HG03066 (cell line): ENCODE measurements around the gene SLC9A9.
"Not testable (repeated sequence)": the region's sequence is repeated elsewhere in the genome, so short reads cannot be mapped to it uniquely, and the experiment has no call there.

ENCODE experiments used
- ATAC-seq: cut with Tn5 transposase; IDR thresholded peaks from one replicate; pipeline ENCODE4 v1.9.1; 2021; ENCODE audit warnings: low read depth; ENCODE audit not compliant: unreplicated experiment

The SLC9A9 gene

GRCh38 chr3:143847787-143848631 lies at the start of gene SLC9A9:
Gene SLC9A9 (minus strand): TSS chr3:143848468. CDS start chr3:143848322, 146 bp downstream.
- peak; percentile 92 for ATAC-seq

GRCh38 chr3:143897576-143898295 lies 49.5 kb upstream of the SLC9A9 start:
- ATAC-seq, result no peak

GRCh38 chr3:143896486-143896885 lies 48.2 kb upstream of the SLC9A9 start:
- no peak for ATAC-seq

GRCh38 chr3:143895805-143896204 lies 47.5 kb upstream of the SLC9A9 start:
- ATAC-seq, result no peak

- ATAC-seq, result no peak
Observed at GRCh38 chr3:143888846-143889245, 40.6 kb upstream of the SLC9A9 start.

- ATAC-seq, result no peak
Observed at GRCh38 chr3:143888166-143888565, 39.9 kb upstream of the SLC9A9 start.

- peak; percentile 95 for ATAC-seq
Observed at GRCh38 chr3:143885780-143886427, 37.6 kb upstream of the SLC9A9 start.

GRCh38 chr3:143884861-143885260 lies 36.6 kb upstream of the SLC9A9 start:
- ATAC-seq, result no peak

GRCh38 chr3:143883151-143883550 lies 34.9 kb upstream of the SLC9A9 start:
- no peak for ATAC-seq

GRCh38 chr3:143881095-143881494 lies 32.8 kb upstream of the SLC9A9 start:
- ATAC-seq, result no peak

GRCh38 chr3:143875546-143875945 lies 27.3 kb upstream of the SLC9A9 start:
- no peak for ATAC-seq

- ATAC-seq, result not testable (repeated sequence)
Observed at GRCh38 chr3:143873553-143873952, 25.3 kb upstream of the SLC9A9 start.

- no peak for ATAC-seq
Observed at GRCh38 chr3:143865302-143865701, 17.0 kb upstream of the SLC9A9 start.

GRCh38 chr3:143859465-143860203 lies 11.4 kb upstream of the SLC9A9 start:
- ATAC-seq, result no peak

- no peak for ATAC-seq
Observed at GRCh38 chr3:143856252-143856970, 8.1 kb upstream of the SLC9A9 start.

- no peak for ATAC-seq
Observed at GRCh38 chr3:143855183-143855582, 6.9 kb upstream of the SLC9A9 start.

- ATAC-seq, result no peak
Observed at GRCh38 chr3:143851331-143852017, 3.2 kb upstream of the SLC9A9 start.

- ATAC-seq, result no peak
Observed at GRCh38 chr3:143850877-143851276, 2.6 kb upstream of the SLC9A9 start.

GRCh38 chr3:143849854-143850549 lies 1.7 kb upstream of the SLC9A9 start:
- no peak for ATAC-seq
